Measurements from ENCODE around the gene CPT1A.

DNA sequence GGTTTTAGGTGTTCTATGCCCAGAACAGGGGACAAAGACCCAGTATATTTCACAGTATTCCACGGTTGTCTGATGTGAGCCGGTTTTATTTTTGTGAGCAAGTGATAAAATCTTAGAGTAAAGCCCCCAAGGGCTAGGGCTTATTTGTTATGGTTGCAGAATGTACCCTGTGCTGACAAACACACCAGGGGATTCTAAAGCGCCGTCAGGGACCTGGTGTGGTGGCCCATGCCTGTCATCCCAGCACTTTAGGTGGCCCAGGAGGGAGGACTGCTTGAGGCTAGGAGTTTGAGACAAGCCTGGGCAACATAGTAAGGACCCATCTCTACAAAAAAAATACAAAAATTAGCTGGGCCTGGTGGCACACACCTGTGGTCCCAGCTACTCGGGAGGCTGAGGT lies 39.1 kb upstream of the CPT1A start:
- TF ChIP-seq, protein P1, sequence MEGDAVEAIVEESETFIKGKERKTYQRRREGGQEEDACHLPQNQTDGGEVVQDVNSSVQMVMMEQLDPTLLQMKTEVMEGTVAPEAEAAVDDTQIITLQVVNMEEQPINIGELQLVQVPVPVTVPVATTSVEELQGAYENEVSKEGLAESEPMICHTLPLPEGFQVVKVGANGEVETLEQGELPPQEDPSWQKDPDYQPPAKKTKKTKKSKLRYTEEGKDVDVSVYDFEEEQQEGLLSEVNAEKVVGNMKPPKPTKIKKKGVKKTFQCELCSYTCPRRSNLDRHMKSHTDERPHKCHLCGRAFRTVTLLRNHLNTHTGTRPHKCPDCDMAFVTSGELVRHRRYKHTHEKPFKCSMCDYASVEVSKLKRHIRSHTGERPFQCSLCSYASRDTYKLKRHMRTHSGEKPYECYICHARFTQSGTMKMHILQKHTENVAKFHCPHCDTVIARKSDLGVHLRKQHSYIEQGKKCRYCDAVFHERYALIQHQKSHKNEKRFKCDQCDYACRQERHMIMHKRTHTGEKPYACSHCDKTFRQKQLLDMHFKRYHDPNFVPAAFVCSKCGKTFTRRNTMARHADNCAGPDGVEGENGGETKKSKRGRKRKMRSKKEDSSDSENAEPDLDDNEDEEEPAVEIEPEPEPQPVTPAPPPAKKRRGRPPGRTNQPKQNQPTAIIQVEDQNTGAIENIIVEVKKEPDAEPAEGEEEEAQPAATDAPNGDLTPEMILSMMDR (conservative IDR thresholded peaks at IDR 0.05): no peak
- no peak for TF ChIP-seq ZFX (IDR thresholded peaks at IDR 0.05)

Data from C4-2B (cell line).